Esophagus (tissue), 2 donors: ENCODE data around the gene FAM168A. TPM values are rescaled to one million over a fixed set of nuclear protein-coding genes. Genes with fewer than 3 reads are reported as not detected.

ENCODE experiments used
- H3K27ac ChIP-seq, 2 donors: one replicate each; pipeline ENCODE4 v1.5.1; 2013; ENCODE audit warnings: low read depth in 2 of 2, mild to moderate bottlenecking in 2 of 2, inconsistent platforms in 1 of 2, low read length in 1 of 2, moderate library complexity in 1 of 2
- H3K27me3 ChIP-seq, 2 donors: one replicate each; pipeline ENCODE4 v1.6.1; 2013; ENCODE audit warnings: low read length in 2 of 2, control low read depth in 1 of 2, mild to moderate bottlenecking in 1 of 2; ENCODE audit not compliant: insufficient read depth in 2 of 2, control insufficient read depth in 1 of 2
- H3K36me3 ChIP-seq, 2 donors: one replicate each; pipeline ENCODE4 v1.6.1; 2013; ENCODE audit warnings: low read length in 1 of 2; ENCODE audit not compliant: control insufficient read depth in 2 of 2, insufficient read depth in 2 of 2
- H3K4me1 ChIP-seq, 2 donors: one replicate each; pipeline ENCODE4 v1.6.1; 2013; ENCODE audit warnings: low read length in 1 of 2; ENCODE audit not compliant: control insufficient read depth in 2 of 2, insufficient read depth in 2 of 2
- H3K4me3 ChIP-seq, 2 donors: one replicate each; pipeline ENCODE4 v1.5.1; 2013; ENCODE audit warnings: low read length in 2 of 2, mild to moderate bottlenecking in 2 of 2, low read depth in 1 of 2, moderate library complexity in 1 of 2
- H3K9me3 ChIP-seq, 2 donors: one replicate each; pipeline ENCODE4 v1.6.1; 2013; ENCODE audit warnings: mild to moderate bottlenecking in 2 of 2, low read depth in 1 of 2, low read length in 1 of 2, moderate library complexity in 1 of 2; ENCODE audit not compliant: control insufficient read depth in 2 of 2, insufficient read depth in 1 of 2
- WGBS, 2 donors: extraction: QIAGEN DNeasy Blood & Tissue Kit; methylation state at CpG; one replicate each; pipeline ENCODE4 v1.1.7; 2013; 5-methylcytosine and 5-hydroxymethylcytosine counted together
- polyA plus RNA-seq, 2 donors: library from polyadenylated mRNA; stranded (reverse); fragments of 200-250 nt; gene quantifications; one replicate each; pipeline ENCODE4 v1.2.3, GENCODE V29; 2013
- donor health status: healthy with polysubstance abuse.
- donor health status: Bipolar disorder and iron deficiency.

The FAM168A gene
- polyA plus RNA-seq, 2 donors = 4.0 TPM

GRCh38 chr11:73528483-73529203 is 69.3 kb downstream of the FAM168A start:
- Histone ChIP-seq H3K4me3 (peak overlapping the region in 1 of 2 donors; percentile 40), H3K27me3 (no peaks in the 10 kb centered on the region), H3K9me3 (no peaks in the 10 kb centered on the region), H3K36me3 (no peaks in the 10 kb centered on the region), H3K27ac (peak overlapping the region in 1 of 2 donors; percentile 22), H3K4me1 (no peaks in the 10 kb centered on the region)
- 22 to 28% methylated on average over 5 of the region's 5 CpGs for WGBS, 2 donors

DNA sequence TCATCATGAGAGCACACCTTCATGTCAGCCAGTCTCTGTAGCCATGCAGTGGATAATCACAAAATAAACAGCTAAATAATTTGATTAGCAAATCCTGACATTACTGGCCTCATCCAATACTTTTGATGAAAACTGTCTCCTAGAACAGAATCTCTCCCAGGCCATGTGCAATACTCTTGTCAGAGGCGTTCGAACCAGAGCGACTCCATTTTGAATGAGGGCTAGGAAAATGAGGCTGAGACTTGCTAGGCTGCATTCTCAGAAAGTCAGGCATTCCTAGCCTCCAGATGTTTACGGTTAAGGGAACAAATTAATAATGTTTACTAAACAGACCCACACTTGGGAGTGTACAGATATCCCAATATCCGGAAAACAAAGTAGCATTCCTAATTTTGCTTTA is 69.9 kb downstream of the FAM168A start:
- Histone ChIP-seq H3K27me3 (no peaks in the 10 kb centered on the region), H3K9me3 (no peaks in the 10 kb centered on the region), H3K36me3 (no peaks in the 10 kb centered on the region), H3K4me1 (no peaks in the 10 kb centered on the region), H3K4me3 (no peak overlapping the region), H3K27ac (no peak overlapping the region)
- WGBS, 2 donors = 83 to 89% methylated on average over 5 of the region's 5 CpGs

GRCh38 chr11:73525611-73526010 is 72.3 kb downstream of the FAM168A start:
- Histone ChIP-seq H3K9me3 (no peaks in the 10 kb centered on the region), H3K36me3 (no peaks in the 10 kb centered on the region), H3K27ac (no peak overlapping the region), H3K4me3 (no peak overlapping the region), H3K27me3 (no peaks in the 10 kb centered on the region), H3K4me1 (no peaks in the 10 kb centered on the region)
- WGBS, 2 donors = 100% methylated on average over 1 of the region's 1 CpG

DNA sequence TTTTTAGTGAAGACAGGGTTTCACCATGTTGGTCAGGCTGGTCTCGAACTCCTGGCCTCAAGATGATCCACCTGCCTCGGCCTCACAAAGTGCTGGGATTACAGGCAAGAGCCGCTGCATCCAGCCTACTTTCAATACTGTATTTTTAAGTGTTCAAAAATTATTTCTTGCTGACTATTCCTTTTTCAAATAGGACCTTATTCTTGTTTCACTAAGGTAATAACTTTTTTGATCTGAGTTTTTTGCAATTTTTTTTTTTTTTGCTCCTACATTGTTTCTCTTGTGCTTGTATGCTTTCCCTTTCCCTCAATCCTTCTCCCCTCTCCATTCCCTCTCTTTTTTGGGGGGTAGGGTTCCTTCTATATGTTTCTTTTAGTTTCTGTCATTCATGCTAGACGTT is 73.1 kb downstream of the FAM168A start:
- Histone ChIP-seq H3K27me3 (no peaks in the 10 kb centered on the region), H3K9me3 (no peaks in the 10 kb centered on the region), H3K4me1 (no peaks in the 10 kb centered on the region), H3K27ac (no peak overlapping the region), H3K36me3 (no peaks in the 10 kb centered on the region), H3K4me3 (no peak overlapping the region)
- 95% methylated on average over 4 of the region's 4 CpGs for WGBS, 2 donors

GRCh38 chr11:73521621-73522020 is 76.3 kb downstream of the FAM168A start:
- WGBS, 2 donors = 37 to 44% methylated on average over 1 of the region's 1 CpG
- H3K27ac ChIP-seq = no peak overlapping the region
- H3K4me1 ChIP-seq = no peaks in the 10 kb centered on the region
- H3K4me3 ChIP-seq = no peak overlapping the region
- H3K36me3 ChIP-seq = no peaks in the 10 kb centered on the region
- no peaks in the 10 kb centered on the region for H3K27me3 ChIP-seq
- no peaks in the 10 kb centered on the region for H3K9me3 ChIP-seq

DNA sequence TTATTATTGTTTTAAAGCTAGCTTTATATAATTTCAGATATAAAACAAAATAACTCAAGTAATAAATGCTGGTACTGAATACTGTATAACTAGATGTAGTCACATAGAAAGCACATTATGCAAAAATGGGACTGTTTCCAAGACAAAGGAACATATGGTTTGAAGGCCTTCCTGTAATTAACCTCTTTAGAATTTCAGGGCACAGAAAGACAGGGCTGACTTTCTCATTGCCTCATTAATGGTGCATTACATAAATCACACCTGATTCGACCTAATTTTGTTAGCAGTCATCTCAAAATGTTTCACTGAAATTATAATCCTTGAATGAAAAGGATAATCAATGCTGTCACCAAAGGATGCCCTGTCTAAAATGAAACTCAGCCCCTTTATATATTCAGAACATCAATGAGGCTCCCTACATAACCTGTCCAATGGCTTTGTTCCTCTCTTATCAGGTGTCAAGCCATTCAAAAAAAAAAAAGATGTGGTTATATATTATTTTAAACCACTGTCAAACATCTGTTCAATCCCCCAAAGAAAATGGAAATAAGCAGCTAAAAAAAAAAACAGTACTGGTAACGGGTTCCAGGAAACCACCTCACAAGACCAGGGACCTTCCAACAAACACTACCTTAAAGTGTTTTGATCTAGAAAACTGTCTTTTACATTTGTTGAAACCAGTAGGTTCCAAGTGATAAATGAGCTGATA is 77.4 kb downstream of the FAM168A start:
- Histone ChIP-seq H3K36me3 (no peaks in the 10 kb centered on the region), H3K4me1 (no peaks in the 10 kb centered on the region), H3K27me3 (no peaks in the 10 kb centered on the region), H3K27ac (no peak overlapping the region), H3K4me3 (no peak overlapping the region), H3K9me3 (no peaks in the 10 kb centered on the region)
- 57 to 61% methylated on average over 2 of the region's 2 CpGs for WGBS, 2 donors

- no peaks in the 10 kb centered on the region for H3K36me3 ChIP-seq
- H3K4me3 ChIP-seq = no peak overlapping the region
- no peaks in the 10 kb centered on the region for H3K27me3 ChIP-seq
- H3K4me1 ChIP-seq = no peaks in the 10 kb centered on the region
- H3K27ac ChIP-seq = no peak overlapping the region
- H3K9me3 ChIP-seq = no peaks in the 10 kb centered on the region
Observed at GRCh38 chr11:73519266-73519665, 78.6 kb downstream of the FAM168A start.

DNA sequence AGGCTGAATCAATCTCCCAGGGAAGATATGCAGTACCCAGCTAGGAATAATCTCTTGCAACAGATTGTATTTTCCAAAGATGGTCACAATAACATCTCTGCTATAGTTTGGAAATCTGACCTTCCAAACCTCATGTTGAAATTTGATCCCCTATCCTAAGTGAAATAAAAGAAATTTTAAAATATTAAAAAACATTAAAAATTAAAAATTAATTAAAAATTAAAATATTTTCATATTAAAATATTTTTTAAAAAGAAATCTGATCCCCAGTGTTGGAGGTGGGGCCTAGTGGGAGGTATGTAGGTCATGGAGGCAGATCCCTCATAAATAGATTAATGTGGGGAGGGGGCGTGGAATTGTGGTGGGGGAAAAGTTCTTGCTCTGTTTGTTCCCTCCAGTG is 79.7 kb downstream of the FAM168A start:
- H3K4me3 ChIP-seq = no peak overlapping the region
- no peak overlapping the region for H3K27ac ChIP-seq
- no peaks in the 10 kb centered on the region for H3K4me1 ChIP-seq
- WGBS, 2 donors = 86 to 100% methylated on average over 1 of the region's 1 CpG
- no peaks in the 10 kb centered on the region for H3K9me3 ChIP-seq
- no peaks in the 10 kb centered on the region for H3K36me3 ChIP-seq
- H3K27me3 ChIP-seq = no peaks in the 10 kb centered on the region

GRCh38 chr11:73516080-73516479 is 81.8 kb downstream of the FAM168A start:
- Histone ChIP-seq H3K4me3 (no peak overlapping the region), H3K9me3 (no peaks in the 10 kb centered on the region), H3K4me1 (no peaks in the 10 kb centered on the region), H3K36me3 (no peaks in the 10 kb centered on the region), H3K27me3 (no peaks in the 10 kb centered on the region), H3K27ac (no peak overlapping the region)

GRCh38 chr11:73513707-73514106 is 84.2 kb downstream of the FAM168A start:
- WGBS, 2 donors = 69 to 71% methylated on average over 2 of the region's 2 CpGs
- Histone ChIP-seq H3K9me3 (no peaks in the 10 kb centered on the region), H3K4me3 (no peak overlapping the region), H3K4me1 (no peaks in the 10 kb centered on the region), H3K36me3 (no peaks in the 10 kb centered on the region), H3K27ac (no peak overlapping the region), H3K27me3 (no peaks in the 10 kb centered on the region)
